ENCODE measurements around the gene TMUB1. TPM values are rescaled to one million over a fixed set of nuclear protein-coding genes. Genes with fewer than 3 reads are reported as not detected.
A peak's percentile ranks its signal among the peaks of the same experiment; 100 is the strongest.

The TMUB1 gene
- total RNA-seq, 1 donor from 2014 or later = 36.3 TPM

DNA sequence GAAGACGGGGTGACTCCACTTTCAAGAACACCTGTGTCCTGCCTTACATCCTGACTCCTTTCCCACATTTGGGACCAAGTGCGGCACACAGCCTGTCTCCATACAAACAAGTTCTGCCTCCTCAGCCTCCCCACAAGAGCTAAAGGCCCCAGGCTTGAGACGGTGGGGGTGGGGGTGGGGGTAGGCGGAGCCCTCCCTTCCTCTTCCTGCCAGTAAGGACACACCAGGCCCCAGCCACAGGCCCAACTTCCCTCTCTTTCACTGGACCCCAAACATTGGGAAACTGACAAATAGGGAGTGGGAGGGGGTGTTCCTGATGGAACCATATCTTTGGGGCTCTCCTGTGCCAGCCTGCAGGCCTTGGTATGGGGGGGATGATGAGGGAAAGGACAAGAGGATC, 30.2 kb downstream of the TMUB1 start:
- intact Hi-C loops (cut with DNase I) = no loop called here
- Histone ChIP-seq H3K4me3 (no peak overlapping the region), H3K27me3 (no peaks in the 10 kb centered on the region), H3K4me1 (peaks cover 14% of the 10 kb centered on the region), H3K36me3 (no peaks in the 10 kb centered on the region), H3K27ac (no peak overlapping the region), H3K9me3 (no peaks in the 10 kb centered on the region)
- ATAC-seq (no peak), DNase-seq (no peak)
- TF ChIP-seq, protein P1, sequence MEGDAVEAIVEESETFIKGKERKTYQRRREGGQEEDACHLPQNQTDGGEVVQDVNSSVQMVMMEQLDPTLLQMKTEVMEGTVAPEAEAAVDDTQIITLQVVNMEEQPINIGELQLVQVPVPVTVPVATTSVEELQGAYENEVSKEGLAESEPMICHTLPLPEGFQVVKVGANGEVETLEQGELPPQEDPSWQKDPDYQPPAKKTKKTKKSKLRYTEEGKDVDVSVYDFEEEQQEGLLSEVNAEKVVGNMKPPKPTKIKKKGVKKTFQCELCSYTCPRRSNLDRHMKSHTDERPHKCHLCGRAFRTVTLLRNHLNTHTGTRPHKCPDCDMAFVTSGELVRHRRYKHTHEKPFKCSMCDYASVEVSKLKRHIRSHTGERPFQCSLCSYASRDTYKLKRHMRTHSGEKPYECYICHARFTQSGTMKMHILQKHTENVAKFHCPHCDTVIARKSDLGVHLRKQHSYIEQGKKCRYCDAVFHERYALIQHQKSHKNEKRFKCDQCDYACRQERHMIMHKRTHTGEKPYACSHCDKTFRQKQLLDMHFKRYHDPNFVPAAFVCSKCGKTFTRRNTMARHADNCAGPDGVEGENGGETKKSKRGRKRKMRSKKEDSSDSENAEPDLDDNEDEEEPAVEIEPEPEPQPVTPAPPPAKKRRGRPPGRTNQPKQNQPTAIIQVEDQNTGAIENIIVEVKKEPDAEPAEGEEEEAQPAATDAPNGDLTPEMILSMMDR (IDR thresholded peaks at IDR 0.05) = no peak

DNA sequence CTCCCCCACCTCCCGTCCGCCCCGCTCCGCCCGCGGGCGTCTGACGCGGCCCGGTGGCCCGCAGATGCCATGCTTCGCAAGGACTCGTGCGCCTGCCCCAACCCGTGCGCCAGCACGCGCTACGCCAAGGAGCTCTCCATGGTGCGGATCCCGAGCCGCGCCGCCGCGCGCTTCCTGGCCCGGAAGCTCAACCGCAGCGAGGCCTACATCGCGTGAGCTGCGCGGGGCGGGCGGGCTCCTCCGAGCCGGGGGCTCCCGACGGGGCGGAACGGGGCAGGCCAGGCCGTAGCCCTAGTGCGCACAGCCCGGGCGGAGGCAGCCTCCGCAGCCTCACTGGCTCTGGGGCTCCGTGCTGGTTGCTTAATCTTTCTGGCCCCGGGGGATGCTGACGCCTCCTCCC, 32.2 kb downstream of the TMUB1 start:
- TF ChIP-seq, protein P1 (IDR thresholded peaks at IDR 0.05) = no peak
- DNase-seq = peak; percentile 79
- Histone ChIP-seq H3K9me3 (no peaks in the 10 kb centered on the region), H3K27ac (no peak overlapping the region), H3K27me3 (no peaks in the 10 kb centered on the region), H3K4me1 (peaks cover 6% of the 10 kb centered on the region), H3K4me3 (no peak overlapping the region), H3K36me3 (no peaks in the 10 kb centered on the region)
- peak; percentile 65 for ATAC-seq
- intact Hi-C loops (cut with DNase I) = no loop called here

DNA sequence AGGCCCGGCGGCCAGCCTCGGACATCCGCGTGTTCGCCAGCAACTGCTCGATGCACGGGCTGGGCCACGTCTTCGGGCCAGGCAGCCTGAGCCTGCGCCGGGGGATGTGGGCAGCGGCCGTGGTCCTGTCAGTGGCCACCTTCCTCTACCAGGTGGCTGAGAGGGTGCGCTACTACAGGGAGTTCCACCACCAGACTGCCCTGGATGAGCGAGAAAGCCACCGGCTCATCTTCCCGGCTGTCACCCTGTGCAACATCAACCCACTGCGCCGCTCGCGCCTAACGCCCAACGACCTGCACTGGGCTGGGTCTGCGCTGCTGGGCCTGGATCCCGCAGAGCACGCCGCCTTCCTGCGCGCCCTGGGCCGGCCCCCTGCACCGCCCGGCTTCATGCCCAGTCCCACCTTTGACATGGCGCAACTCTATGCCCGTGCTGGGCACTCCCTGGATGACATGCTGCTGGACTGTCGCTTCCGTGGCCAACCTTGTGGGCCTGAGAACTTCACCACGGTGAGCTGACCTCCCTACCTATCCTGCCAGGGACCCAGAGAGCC, 34.3 kb downstream of the TMUB1 start:
- ATAC-seq (no peak), DNase-seq (no peak)
- peaks cover 6% of the 10 kb centered on the region for H3K4me1 ChIP-seq
- H3K36me3 ChIP-seq = peaks cover 13% of the 10 kb centered on the region
- intact Hi-C loops (cut with DNase I) = no loop called here
- no peaks in the 10 kb centered on the region for H3K27me3 ChIP-seq
- H3K4me3 ChIP-seq = no peak overlapping the region
- no peaks in the 10 kb centered on the region for H3K9me3 ChIP-seq
- TF ChIP-seq, protein P1 (IDR thresholded peaks at IDR 0.05) = no peak
- H3K27ac ChIP-seq = no peak overlapping the region

DNA sequence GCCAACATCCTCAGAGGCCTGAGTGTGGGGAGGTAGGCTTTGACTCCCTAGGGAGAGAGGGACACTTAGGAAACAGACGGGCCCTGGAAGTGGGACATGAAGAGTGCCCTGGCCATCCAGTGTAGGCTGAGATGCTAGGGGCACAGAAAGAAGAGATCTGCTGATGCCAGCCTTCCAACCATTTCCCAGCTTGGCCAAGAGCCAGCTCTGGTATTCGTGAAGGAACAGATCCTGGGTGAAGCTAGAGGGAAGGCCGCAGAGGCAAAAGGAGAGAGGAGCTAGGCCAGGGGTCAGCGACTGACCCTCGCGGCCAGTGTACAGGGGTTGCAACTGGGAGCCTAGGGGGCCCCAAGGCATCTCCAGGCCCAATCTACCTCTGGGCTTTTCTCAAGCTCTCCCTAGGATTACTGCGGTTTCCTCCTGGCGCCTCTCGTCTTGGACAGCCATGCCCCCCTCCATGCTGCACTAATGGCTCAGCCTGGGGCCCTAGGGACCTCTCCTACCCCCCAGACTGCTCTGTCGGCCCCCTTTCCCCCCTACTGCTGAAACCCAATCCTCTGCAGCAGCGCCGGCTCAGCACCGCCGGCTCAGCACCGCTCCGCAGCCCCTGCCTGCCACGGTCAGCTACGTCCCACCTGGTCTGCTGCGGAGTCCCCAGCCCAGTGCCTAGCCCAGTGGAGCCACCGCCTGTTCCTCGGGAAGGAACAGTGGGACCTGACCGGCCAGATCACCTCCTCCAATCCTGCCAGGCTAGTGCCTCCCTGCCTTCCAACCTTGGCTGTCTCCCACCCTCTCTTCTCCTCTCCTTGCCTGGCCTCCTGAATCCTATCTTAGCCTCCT, 35.1 kb downstream of the TMUB1 start, which contains the start of gene ASIC3:
Gene ASIC3 (plus strand): TSS at position 556 of the 840 bp plus-strand sequence. CDS start 355 bp downstream, outside the sequence.
- no peak for DNase-seq
- intact Hi-C loops (cut with DNase I) = no loop called here
- peaks cover 15% of the 10 kb centered on the region for H3K36me3 ChIP-seq

DNA sequence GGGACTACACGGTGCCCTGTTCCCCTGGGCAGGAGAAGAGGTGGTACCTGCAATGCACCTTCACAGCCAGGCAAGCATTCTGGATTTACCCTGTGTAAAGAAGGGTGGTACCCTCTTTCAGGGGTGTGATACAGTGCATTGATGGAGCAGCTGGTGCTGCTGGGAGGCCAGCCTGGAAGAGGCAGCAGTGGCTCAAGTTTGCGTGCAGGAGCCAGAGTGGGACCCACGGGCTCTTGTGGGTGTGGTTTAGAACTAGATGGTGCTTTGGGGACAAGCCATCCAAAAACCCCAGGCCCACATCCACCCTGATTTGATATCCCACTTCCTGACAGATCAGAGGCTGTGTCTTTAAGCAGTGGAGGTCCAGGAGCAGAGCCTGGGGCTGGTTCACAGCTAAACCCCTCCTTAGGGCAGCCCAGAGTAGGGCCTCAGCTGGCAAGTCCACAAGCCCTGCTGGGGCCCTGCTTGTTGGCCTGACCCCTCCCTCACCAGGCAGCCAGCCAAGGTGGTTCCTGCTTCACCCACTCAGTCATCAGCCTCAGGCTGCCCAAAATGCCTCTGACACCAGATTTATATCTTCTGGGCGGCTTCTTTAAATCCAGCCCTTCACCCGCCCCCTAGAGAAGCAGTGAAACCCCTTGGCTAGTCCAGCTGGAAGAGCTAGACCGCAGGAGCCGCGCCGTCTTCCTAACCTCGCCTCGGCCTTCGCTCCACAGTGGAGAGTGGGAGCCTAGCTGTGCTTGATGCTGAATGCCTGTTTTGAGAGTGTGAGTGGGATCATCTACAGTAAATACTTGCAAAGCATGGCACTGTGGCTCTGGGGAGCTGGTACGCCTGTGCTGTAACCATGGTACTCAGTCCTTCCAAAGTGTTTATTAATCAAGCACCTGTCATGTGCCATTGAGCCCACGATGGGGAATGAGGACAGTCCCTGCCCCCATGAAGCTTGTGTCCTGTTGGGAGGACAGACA, 36.4 kb downstream of the TMUB1 start:
- TF ChIP-seq, protein P1 (IDR thresholded peaks at IDR 0.05) = no peak
- Histone ChIP-seq H3K27me3 (no peaks in the 10 kb centered on the region), H3K27ac (no peak overlapping the region), H3K4me1 (peaks cover 6% of the 10 kb centered on the region), H3K9me3 (no peaks in the 10 kb centered on the region), H3K4me3 (no peak overlapping the region), H3K36me3 (peaks cover 22% of the 10 kb centered on the region)
- ATAC-seq (no peak), DNase-seq (no peak)
- intact Hi-C loops (cut with DNase I) = no loop called here

More for the DNA sequence above, 35.1 kb downstream of the TMUB1 start, which contains the start of gene ASIC3:
- H3K4me3 ChIP-seq = no peak within 1 kb of the TSS
- TF ChIP-seq, protein P1 (IDR thresholded peaks at IDR 0.05) = no peak
- no peak for ATAC-seq
- no peak within 1 kb of the TSS for H3K27ac ChIP-seq
- no peaks in the 10 kb centered on the region for H3K27me3 ChIP-seq
- peaks cover 6% of the 10 kb centered on the region for H3K4me1 ChIP-seq
- no peaks in the 10 kb centered on the region for H3K9me3 ChIP-seq
